KOPT-K1 (cell line): ENCODE data around the gene DENND2D.

Experiments
- H3K27ac ChIP-seq: fragments of 200-600 bp; sonication (generic); 2 replicates; pipeline ENCODE4 v1.5.1; 2016; ENCODE audit warnings: antibody characterized with exemption, mild to moderate bottlenecking, low read depth, low read length; ENCODE audit not compliant: poor library complexity, severe bottlenecking
- H3K36me3 ChIP-seq: fragments of 200-600 bp; sonication (generic); 2 replicates; pipeline ENCODE4 v1.5.1; 2017; ENCODE audit warnings: antibody characterized with exemption, mild to moderate bottlenecking, low read length, moderate library complexity; ENCODE audit not compliant: insufficient read depth
- H3K9me3 ChIP-seq: fragments of 200-600 bp; sonication (generic); 2 replicates; pipeline ENCODE4 v1.5.1; 2017; ENCODE audit warnings: antibody characterized with exemption, low read length, mild to moderate bottlenecking; ENCODE audit not compliant: insufficient read depth, poor library complexity, severe bottlenecking

DENND2D gene

GRCh38 chr1:111200802-111201161, 336 bp upstream of the DENND2D start:
- Histone ChIP-seq H3K27ac (peak overlapping the region; percentile 99), H3K9me3 (no peaks in the 10 kb centered on the region), H3K36me3 (peaks cover 38% of the 10 kb centered on the region)

- H3K27ac ChIP-seq, result peak overlapping the region; percentile 99
- H3K9me3 ChIP-seq, result no peaks in the 10 kb centered on the region
- peaks cover 52% of the 10 kb centered on the region for H3K36me3 ChIP-seq
These were observed 1.1 kb downstream of the DENND2D start for GRCh38 chr1:111199329-111199728.

GRCh38 chr1:111198836-111199235, 1.6 kb downstream of the DENND2D start:
- H3K27ac ChIP-seq, result peak overlapping the region; percentile 99
- H3K36me3 ChIP-seq, result peaks cover 57% of the 10 kb centered on the region
- no peaks in the 10 kb centered on the region for H3K9me3 ChIP-seq

GRCh38 chr1:111197598-111198284, 2.7 kb downstream of the DENND2D start:
- Histone ChIP-seq H3K9me3 (no peaks in the 10 kb centered on the region), H3K36me3 (peaks cover 68% of the 10 kb centered on the region), H3K27ac (peak overlapping the region; percentile 99)

- H3K27ac ChIP-seq, result peak overlapping the region; percentile 99
- no peaks in the 10 kb centered on the region for H3K9me3 ChIP-seq
- H3K36me3 ChIP-seq, result peaks cover 84% of the 10 kb centered on the region
These were observed 4.2 kb downstream of the DENND2D start for GRCh38 chr1:111196213-111196612.

GRCh38 chr1:111195002-111195684, 5.3 kb downstream of the DENND2D start:
- Histone ChIP-seq H3K9me3 (no peaks in the 10 kb centered on the region), H3K36me3 (peaks cover 94% of the 10 kb centered on the region), H3K27ac (peak overlapping the region; percentile 99)

- Histone ChIP-seq H3K27ac (peak overlapping the region; percentile 99), H3K36me3 (peaks cover 100% of the 10 kb centered on the region), H3K9me3 (no peaks in the 10 kb centered on the region)
These were observed 6.5 kb downstream of the DENND2D start for GRCh38 chr1:111193712-111194480.

GRCh38 chr1:111192658-111193519, 7.6 kb downstream of the DENND2D start:
- peak overlapping the region; percentile 99 for H3K27ac ChIP-seq
- peaks cover 100% of the 10 kb centered on the region for H3K36me3 ChIP-seq
- no peaks in the 10 kb centered on the region for H3K9me3 ChIP-seq

GRCh38 chr1:111192074-111192473, 8.4 kb downstream of the DENND2D start:
- H3K9me3 ChIP-seq, result no peaks in the 10 kb centered on the region
- peaks cover 100% of the 10 kb centered on the region for H3K36me3 ChIP-seq
- peak overlapping the region; percentile 99 for H3K27ac ChIP-seq

GRCh38 chr1:111191496-111191895, 8.9 kb downstream of the DENND2D start:
- Histone ChIP-seq H3K36me3 (peaks cover 100% of the 10 kb centered on the region), H3K27ac (peak overlapping the region; percentile 99), H3K9me3 (no peaks in the 10 kb centered on the region)

GRCh38 chr1:111190931-111191451, 9.5 kb downstream of the DENND2D start:
- Histone ChIP-seq H3K36me3 (peaks cover 100% of the 10 kb centered on the region), H3K9me3 (no peaks in the 10 kb centered on the region), H3K27ac (no peak overlapping the region)

GRCh38 chr1:111184663-111185062, 15.8 kb downstream of the DENND2D start:
- Histone ChIP-seq H3K27ac (no peak overlapping the region), H3K9me3 (no peaks in the 10 kb centered on the region), H3K36me3 (peaks cover 96% of the 10 kb centered on the region)

- Histone ChIP-seq H3K36me3 (peaks cover 96% of the 10 kb centered on the region), H3K27ac (no peak overlapping the region), H3K9me3 (no peaks in the 10 kb centered on the region)
These were observed 17.0 kb downstream of the DENND2D start for GRCh38 chr1:111183308-111184069.

- Histone ChIP-seq H3K27ac (no peak overlapping the region), H3K9me3 (no peaks in the 10 kb centered on the region), H3K36me3 (peaks cover 96% of the 10 kb centered on the region)
These were observed 18.4 kb downstream of the DENND2D start for GRCh38 chr1:111182052-111182451.
